ENCODE results near the gene FLII.
"Not testable (repeated sequence)": the region's sequence is repeated elsewhere in the genome, so short reads cannot be mapped to it uniquely, and the experiment has no call there.

Gene FLII

DNA sequence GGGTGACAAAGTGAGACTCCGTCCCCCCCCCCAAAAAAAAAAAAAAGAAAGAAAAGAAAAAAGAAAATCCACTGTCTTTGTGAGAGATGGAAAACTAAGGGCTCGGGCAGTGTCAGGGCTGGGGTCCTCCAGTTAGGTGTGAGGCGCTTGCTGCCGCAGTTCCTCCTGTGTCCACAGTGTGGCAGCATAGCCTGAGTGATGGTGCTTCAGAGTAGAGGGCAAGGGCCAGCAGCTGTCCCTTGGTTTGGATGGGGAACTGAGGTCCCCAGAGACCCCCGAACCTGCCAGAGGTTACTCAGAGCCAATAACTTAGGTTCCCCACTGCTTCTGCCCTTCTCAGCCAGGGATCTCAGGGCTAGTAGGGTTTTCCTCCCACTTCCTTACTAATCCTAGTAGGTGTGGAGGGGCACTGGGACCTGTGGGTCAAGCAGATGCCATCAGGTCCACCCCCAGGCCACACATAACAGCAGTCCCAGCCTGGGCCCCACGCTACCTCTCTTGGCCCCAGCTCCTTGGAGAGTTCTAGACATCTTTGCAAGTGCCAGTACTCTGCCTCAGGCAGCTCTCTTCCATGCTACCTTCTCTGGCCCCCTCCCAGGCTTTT, 41.0 kb downstream of the FLII start:
- DNase-seq = peak; percentile 71

DNA sequence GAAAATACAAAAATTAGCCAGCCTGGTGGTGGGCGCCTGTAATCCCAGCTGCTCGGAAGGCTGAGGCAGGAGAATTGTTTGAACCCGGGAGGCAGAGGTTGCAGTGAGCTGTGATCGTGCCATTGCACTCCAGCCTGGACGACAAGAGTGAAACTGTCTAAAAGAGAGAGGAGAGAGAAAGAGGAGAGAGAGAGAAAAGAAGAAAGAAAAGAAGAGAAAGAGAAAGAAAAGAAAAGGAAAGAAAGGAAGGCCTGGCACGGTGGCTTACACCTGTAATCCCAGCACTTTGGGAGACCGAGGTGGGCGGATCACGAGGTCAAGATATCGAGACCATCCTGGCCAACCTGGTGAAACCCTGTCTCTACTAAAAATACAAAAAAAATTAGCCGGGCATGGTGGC, 41.6 kb downstream of the FLII start:
- not testable (repeated sequence) for DNase-seq

DNA sequence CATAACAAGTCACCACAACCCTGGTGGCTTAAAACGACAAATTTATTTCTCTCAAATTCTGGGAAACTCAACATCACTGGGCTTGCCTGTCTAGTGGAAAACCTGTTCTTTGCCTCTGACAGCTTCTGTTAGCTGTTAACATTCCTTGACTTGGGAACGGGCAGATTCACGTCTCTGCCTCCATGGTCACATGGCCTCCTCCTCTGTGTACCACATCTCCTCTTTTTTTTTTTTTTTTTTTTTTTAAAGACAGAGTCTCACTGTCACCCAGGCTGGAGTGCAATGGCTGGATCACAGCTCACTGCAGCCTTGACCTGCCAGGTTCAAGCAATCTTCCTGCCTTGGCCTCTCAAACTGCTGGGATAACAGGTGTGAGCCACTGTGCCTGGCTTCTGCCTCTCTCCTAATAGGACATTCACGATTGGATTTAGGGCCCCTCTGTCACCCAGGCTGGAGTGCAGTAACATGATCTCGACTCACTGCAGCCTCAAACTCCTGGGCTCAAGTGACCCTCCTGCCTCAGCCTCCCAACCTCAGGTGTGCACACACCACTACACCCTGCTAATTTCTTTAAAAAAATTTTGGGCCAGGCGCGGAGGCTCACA, 44.8 kb downstream of the FLII start:
- no peak for DNase-seq

DNA sequence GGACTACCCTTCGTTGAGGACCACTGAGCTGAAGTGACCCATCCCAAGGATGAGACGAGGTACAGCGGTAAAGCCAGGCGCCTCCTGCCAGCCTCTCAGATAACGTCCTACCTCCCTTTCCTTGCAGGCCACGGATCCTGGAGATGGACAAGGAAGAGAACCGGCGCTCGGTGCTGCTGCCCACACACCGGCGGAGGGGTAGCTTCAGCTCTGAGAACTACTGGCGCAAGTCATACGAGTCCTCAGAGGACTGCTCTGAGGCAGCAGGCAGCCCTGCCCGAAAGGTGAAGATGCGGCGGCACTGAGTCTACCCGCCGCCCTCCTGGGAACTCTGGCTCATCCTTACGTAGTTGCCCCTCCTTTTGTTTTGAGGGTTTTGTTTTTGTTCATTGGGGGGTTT, 50.4 kb downstream of the FLII start:
- no peak for DNase-seq

DNA sequence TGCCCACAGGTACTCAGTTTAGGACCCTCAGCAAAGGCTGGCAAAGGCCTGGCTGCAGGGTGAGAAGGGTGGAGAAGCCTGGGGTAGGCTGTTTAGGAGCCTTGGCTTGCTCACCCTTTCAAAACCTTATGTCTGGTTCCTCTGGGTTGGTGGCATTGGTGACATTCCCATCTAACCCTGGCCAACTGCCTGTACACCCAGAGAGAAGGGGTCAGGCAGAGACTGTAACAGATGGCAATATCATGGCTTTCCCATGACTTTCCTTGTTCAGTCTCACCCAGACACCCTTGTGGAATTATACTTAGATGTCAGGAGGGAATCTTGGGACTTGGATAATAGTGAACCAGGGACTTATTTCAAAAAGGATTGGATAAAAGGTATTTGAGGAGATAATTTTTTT, 51.6 kb downstream of the FLII start:
- no peak for DNase-seq

DNA sequence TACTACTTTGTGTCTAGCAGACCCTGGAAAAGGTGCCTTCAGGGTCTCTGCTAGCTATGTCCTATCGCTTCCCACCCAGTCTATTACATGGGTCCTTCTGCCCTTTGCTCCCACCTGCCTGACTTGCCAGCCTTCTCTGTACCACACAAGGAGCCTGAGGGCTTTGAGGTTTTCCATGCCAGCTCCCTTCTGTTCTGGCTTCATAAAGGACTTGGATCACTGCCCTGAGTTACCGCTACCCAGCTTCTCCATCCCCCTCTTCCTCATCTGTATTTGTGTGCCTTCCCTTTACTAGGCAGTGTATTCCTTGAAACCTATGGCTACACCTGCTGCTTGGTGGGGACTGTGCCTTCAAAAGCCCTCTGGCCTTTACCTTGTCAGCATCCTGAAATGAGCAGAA, 52.7 kb downstream of the FLII start:
- no peak for DNase-seq

DNA sequence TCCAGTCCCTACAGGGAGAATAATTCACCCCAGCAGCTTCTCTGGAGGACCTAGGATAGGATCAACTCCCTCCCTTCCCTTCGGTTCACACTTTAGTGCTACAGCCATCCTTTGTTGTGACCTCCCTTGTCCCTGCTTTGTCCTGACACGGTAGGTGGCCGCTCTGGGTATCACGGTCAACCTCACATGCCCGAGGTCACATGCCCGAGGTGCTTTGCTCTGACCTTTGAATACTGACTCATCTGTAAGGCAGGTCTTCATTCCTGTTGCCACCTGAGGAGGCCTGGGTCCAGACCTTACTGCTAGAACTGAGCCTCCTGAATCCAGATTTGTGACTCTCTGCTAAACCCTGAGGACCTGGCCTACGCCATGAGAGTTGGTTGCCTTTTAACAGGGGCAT, 55.2 kb downstream of the FLII start:
- DNase-seq = no peak

DNA sequence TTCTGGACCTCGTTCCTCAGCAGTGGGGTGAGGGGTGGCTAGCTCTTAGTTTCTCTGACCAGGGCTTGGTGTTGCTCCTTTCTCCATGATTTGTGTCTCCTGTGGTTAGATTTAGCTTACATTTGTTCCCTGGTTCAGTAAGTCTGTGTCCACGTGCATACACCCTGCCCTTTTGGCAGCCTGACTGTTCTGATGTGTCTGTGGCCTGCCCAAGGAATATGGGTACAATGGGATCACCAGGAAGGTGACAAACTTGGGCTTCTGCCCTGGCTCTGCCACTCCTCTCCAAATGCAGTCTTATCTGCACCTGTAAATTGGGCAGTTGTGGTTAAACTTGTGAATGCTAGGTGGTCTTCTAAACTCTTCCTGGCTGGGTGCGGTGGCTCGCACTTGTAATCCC, 57.4 kb downstream of the FLII start:
- DNase-seq = no peak

DNA sequence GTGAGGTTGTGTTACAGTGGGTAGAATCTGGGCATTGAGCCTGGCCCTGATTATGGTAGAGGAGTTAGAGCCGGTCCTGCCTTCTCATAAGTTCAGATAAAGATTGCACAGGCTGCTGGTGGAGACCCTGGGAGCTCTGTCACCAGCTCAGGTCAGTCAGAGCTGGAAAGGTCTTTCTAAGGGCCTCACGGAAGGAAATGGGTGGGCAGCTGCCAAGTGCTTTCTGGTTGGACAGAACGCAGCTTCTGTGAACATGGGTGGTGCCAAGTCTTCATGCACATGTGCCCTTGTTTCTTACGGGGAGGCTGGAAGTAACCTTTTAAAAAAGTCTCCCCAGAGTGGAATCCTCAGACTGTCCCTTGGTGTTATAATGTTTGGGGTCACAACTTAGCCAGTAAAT, 60.0 kb downstream of the FLII start:
- no peak for DNase-seq

DNA sequence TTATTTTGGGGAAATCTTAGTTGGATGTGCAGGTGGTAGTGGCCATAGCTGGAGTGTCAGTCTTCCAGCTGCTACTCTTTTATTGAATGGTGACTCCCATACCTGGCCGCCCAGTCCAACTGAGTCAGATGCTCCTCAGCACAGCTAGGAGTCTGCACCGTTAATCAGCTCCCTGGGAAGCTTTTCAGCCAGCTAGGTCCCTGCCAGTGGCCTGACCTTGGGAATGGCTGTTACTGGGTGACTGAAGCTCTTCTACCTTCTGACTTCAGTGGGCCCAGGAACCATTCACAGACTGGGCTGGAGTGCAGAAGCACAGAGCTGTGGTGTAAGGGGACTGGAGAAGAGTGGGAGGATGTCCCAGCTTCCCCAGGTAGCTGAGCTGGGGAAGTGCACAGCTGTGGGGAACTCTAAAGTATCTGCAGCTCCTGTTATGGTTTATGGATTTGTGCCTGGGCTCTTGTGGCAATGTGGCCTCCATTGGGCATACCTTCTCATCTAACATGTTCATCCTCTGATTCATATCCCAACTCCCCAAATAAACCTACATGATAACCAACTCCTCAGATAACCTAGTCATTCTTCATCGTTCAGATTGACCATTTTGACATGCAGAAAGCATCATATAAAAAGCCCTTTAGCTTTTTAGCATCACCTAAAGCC, 60.9 kb downstream of the FLII start:
- no peak for DNase-seq

DNA sequence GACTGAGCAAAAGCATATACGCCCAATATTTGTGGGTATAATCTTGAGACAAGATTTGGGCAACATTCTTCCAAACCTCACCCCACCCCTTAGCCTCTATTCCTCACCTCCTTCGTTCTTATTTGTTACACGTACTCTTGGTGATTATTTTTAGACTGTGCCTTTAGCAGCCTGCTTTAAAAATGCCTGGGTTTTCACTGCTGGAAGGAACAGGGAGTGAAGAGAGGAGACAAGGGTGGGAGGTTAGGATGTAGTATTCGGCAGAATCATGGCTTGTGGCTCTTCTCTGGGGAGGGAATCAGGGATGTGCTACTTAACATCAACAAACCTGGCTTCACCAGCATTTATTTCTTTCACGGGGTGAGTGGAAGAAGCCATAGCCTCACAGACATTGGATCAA, 63.3 kb downstream of the FLII start:
- DNase-seq = no peak
